ENCODE results near the gene FBXL4.
"Not testable (repeated sequence)": the region's sequence is repeated elsewhere in the genome, so short reads cannot be mapped to it uniquely, and the experiment has no call there.

The FBXL4 gene

GRCh38 chr6:98945311-98946115 is 2.2 kb downstream of the FBXL4 start:
- no peak for DNase-seq

GRCh38 chr6:98944598-98945081 is 3.1 kb downstream of the FBXL4 start:
- no peak for DNase-seq

DNA sequence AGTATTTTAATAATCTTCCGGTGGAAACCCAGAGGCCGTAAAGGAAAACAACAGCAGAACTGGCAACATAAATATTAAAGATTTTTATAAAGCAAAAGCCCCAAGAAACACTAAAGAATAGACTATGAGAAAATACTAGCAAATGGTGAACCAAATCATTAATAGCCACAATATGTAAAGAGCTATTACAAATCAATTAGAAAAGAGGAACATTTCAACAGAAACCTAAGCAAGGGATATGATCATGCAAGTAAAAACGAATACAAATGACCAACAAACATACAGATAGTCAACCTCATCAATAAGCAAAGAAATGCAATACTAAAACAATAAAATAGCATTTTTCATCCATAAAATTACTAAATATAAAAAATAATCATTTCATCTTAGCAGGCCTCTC is 3.6 kb downstream of the FBXL4 start:
- DNase-seq, result no peak

- DNase-seq, result no peak
Observed at GRCh38 chr6:98942263-98942803, 5.4 kb downstream of the FBXL4 start.

DNA sequence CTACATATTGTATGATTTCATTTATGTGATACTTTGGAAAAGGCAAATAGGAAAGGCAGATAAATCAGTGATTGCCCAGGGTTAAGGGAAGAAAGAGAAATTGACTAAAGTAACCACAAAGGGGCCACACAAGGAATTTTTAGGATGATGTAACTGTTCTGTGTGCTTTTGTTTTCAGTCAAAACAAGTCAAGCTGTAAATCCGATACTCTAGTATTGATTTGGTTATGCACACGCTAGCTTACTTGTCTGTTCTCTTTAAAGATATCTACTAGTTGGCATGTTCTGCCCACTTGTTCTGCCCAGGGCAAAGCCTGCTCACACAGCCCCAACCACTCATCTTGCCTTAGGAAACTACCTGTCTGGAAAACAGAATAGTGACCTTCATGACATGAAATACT is 6.4 kb downstream of the FBXL4 start:
- no peak for DNase-seq

DNA sequence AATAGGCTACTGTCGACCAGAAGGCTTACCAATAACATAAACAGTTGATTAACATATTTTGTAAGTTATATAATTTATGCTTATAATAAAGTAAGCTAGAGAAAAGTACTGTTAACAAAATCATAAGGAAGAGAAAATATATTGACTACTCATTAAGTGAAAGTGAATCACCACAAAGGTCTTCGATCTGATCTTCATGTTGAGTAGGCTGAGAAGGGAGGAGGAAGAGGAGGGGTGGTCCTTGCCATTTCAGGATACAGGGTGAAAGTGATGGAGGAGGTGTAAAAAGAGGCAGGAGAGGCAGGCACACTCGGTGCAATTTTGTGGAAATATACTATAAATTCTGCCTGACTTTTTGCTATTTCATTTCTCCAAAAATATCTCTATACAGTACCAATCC is 10.4 kb downstream of the FBXL4 start:
- DNase-seq, result no peak

GRCh38 chr6:98932381-98932780 is 15.4 kb downstream of the FBXL4 start:
- DNase-seq, result no peak

- no peak for DNase-seq
Observed at GRCh38 chr6:98931696-98932095, 16.1 kb downstream of the FBXL4 start.

GRCh38 chr6:98929498-98930060 is 18.2 kb downstream of the FBXL4 start:
- no peak for DNase-seq

DNA sequence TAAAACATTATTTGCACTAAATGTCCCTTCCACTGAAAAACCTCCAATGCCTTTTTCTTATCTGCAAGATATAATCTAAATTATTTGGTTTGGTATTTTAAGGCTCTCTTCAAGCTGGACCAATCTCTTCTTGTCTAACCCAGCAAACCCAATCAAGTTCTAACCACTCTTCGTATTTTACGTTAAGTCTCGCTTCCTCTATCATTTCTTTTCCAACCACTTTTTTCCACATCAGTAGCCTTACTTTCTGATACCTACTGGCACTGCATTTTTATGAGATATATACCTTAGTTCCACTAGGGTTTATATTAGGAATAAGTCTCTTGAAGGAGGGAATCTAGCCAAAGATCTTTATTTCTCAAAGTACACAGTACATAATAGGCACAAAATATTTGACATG is 19.1 kb downstream of the FBXL4 start:
- no peak for DNase-seq

DNA sequence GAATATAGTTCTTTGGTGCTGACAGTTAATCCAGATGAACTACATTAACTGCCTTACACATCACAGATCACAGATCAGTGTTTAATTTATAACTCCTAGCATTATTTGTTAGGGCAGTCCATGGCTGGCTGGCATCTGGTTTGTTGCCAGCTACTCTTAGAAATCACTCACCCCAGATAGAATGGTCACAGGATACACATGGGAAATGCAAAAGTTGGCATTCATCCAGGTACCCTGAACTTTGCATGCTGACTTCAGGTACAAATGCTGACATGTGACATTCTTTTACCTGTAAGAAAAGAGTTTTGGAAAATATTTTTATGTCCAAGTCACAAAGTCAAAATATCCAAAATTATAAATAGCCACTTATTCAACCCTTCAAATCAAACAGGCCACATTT is 20.2 kb downstream of the FBXL4 start:
- no peak for DNase-seq

GRCh38 chr6:98925831-98926230 is 21.9 kb downstream of the FBXL4 start:
- no peak for DNase-seq

DNA sequence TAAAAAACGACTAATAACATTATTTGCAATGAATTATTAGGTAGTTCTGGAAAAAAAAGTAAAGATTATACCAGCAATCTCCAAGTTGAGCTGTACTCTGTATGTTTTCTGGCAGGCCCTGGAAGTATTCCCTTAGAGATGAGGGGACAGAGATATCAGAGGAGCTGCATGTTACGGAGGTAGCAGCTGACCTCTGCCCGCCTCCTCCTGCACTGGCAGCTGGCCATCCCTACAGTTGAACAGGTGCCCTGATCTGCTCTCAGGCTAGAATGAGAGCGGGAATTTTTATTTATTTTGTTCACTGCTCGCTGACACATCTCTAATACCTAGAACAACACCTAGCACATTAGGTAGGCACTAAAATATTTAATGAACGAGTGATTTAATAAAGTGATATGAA is 23.1 kb downstream of the FBXL4 start:
- no peak for DNase-seq

GRCh38 chr6:98920904-98921431 is 26.8 kb downstream of the FBXL4 start:
- DNase-seq, result no peak

DNA sequence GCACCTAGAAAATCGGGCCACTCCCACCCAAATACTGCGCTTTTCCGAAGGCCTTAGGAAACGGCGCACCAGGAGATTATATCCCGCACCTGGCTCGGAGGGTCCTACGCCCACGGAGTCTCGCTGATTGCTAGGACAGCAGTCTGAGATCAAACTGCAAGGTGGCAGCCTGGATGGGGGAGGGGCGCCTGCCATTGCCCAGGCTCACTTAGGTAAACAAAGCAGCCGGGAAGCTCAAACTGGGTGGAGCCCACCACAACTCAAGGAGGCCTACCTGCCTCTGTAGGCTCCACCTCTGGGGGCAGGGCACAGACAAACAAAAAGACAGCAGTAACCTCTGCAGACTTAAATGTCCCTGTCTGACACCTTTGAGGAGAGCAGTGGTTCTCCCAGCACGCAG is 36.8 kb downstream of the FBXL4 start:
- not testable (repeated sequence) for DNase-seq

DNA sequence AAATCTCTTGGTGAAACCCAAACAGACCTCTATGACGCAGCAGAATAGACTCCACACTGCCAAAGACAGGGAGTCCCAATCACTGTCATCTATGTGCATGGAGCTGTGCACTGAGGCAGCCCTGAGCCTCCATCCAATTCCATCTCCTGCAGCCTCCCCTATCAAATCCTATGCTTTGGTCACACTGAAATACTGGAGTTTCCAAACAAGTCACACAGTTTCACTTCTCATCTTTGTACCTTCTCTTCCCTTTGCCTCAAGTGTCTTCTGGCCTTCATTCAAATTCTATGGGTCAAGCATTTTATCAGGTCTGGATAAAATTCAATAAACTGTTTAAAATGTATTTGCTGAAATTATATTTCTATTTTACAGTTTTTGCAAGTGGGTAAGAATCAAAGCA is 38.5 kb downstream of the FBXL4 start:
- DNase-seq, result no peak

GRCh38 chr6:98906342-98906741 is 41.4 kb downstream of the FBXL4 start:
- DNase-seq, result not testable (repeated sequence)

DNA sequence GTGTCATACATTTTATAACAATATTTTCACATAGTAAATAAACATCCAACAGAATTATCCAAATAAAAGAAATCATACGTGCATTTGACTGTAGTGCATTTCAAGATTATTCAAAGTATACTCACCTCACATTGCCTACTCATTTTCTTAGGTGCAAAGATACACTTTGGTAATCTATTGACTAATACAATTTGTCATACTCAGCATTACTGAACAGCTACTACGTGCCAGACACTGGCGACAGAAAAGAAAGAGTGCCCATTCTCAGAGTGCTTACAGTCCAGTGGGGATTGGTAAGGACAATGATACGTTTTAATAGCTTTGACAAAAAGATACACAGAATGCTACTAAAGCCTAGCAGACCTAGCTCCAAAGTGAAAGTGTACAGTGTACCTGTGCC is 42.0 kb downstream of the FBXL4 start:
- no peak for DNase-seq

- DNase-seq, result no peak
Observed at GRCh38 chr6:98904096-98904495, 43.6 kb downstream of the FBXL4 start.

GRCh38 chr6:98900706-98901105 is 47.0 kb downstream of the FBXL4 start:
- no peak for DNase-seq

GRCh38 chr6:98894810-98895209 is 52.9 kb downstream of the FBXL4 start:
- DNase-seq, result no peak

GRCh38 chr6:98887650-98888049 is 60.1 kb downstream of the FBXL4 start:
- DNase-seq, result no peak

GRCh38 chr6:98885330-98885729 is 62.4 kb downstream of the FBXL4 start:
- DNase-seq, result no peak

GRCh38 chr6:98880486-98880885 is 67.3 kb downstream of the FBXL4 start:
- no peak for DNase-seq

Measured in 8988T (cell line).